GM23338 (cell line): ENCODE results near the gene GNAS. TPM values are rescaled to one million over a fixed set of nuclear protein-coding genes. Genes with fewer than 3 reads are reported as not detected.
A peak's percentile ranks its signal among the peaks of the same experiment; 100 is the strongest.

ENCODE experiments used
- ATAC-seq: fragments of 200-7000 bp; cut with Tn5 transposase; 3 replicates; pipeline ENCODE4 v1.9.1; 2020
- DNase-seq: peaks from one replicate; pipeline ENCODE4 v3.0.0-alpha.2; 2015; ENCODE audit warnings: low spot score
- H2AFZ ChIP-seq: fragments of 200-600 bp; sonication (generic); 2 replicates; pipeline ENCODE4 v1.8.0; 2016; ENCODE audit warnings: antibody characterized with exemption, mild to moderate bottlenecking, moderate library complexity
- H3F3A ChIP-seq: fragments of 200-600 bp; sonication (generic); replicated peaks from 2 replicates; pipeline ENCODE4 v1.8.0; 2017; ENCODE audit warnings: antibody characterized with exemption, mixed run types, low read depth
- H3K27ac ChIP-seq: fragments of 200-600 bp; sonication (generic); 2 replicates; pipeline ENCODE4 v1.6.1; 2016; ENCODE audit warnings: low read depth
- H3K27me3 ChIP-seq: fragments of 200-600 bp; sonication (generic); 2 replicates; pipeline ENCODE4 v1.8.0; 2016; ENCODE audit warnings: mild to moderate bottlenecking, mixed run types, moderate library complexity; ENCODE audit not compliant: insufficient read depth
- H3K36me3 ChIP-seq: fragments of 200-600 bp; sonication (generic); 2 replicates; pipeline ENCODE4 v1.8.0; 2016; ENCODE audit warnings: mild to moderate bottlenecking; ENCODE audit not compliant: insufficient read depth
- H3K4me1 ChIP-seq: fragments of 200-600 bp; sonication (generic); 2 replicates; pipeline ENCODE4 v1.8.0; 2016; ENCODE audit warnings: mild to moderate bottlenecking, moderate library complexity; ENCODE audit not compliant: insufficient read depth
- H3K4me2 ChIP-seq: fragments of 200-600 bp; sonication (generic); 2 replicates; pipeline ENCODE4 v1.7.1; 2017; ENCODE audit warnings: mixed run types
- H3K4me3 ChIP-seq: fragments of 200-600 bp; sonication (generic); 2 replicates; pipeline ENCODE4 v1.6.1; 2016; ENCODE audit warnings: mixed run types
- H3K79me2 ChIP-seq: fragments of 200-600 bp; sonication (generic); replicated peaks from 2 replicates; pipeline ENCODE4 v1.8.0; 2017; ENCODE audit warnings: mild to moderate bottlenecking; ENCODE audit not compliant: insufficient read depth
- H3K9me2 ChIP-seq: fragments of 200-600 bp; sonication (generic); 2 replicates; pipeline ENCODE4 v1.8.0; 2017; ENCODE audit not compliant: insufficient read depth
- H4K20me1 ChIP-seq: fragments of 200-600 bp; sonication (generic); replicated peaks from 2 replicates; pipeline ENCODE4 v1.8.0; 2017; ENCODE audit warnings: mild to moderate bottlenecking; ENCODE audit not compliant: insufficient read depth
- H3K27ac Mint-ChIP-seq: 2 replicates; pipeline ENCODE4 v1.8.0; 2020; ENCODE audit warnings: inconsistent platforms, mild to moderate bottlenecking, moderate library complexity, mixed read lengths
- H3K27me3 Mint-ChIP-seq: 3 replicates; pipeline ENCODE4 v1.8.0; 2022; ENCODE audit warnings: low read depth, mild to moderate bottlenecking, moderate library complexity, mixed read lengths, inconsistent platforms; ENCODE audit not compliant: insufficient read depth, poor library complexity
- H3K36me3 Mint-ChIP-seq: 3 replicates; pipeline ENCODE4 v1.8.0; 2021; ENCODE audit warnings: low read depth, mild to moderate bottlenecking, inconsistent platforms, moderate library complexity, mixed read lengths
- H3K4me1 Mint-ChIP-seq: 3 replicates; pipeline ENCODE4 v1.8.0; 2020; ENCODE audit warnings: mild to moderate bottlenecking, inconsistent platforms, mixed read lengths
- H3K4me3 Mint-ChIP-seq: 3 replicates; pipeline ENCODE4 v1.8.0; 2021; ENCODE audit warnings: moderate library complexity, mild to moderate bottlenecking, inconsistent platforms, mixed read lengths
- H3K9me3 Mint-ChIP-seq: 3 replicates; pipeline ENCODE4 v1.8.0; 2020; ENCODE audit warnings: moderate library complexity, mild to moderate bottlenecking, inconsistent platforms, mixed read lengths
- JUNB ChIP-seq: IDR thresholded peaks from one replicate; pipeline ENCODE4 v1.6.1; 2016; ENCODE audit warnings: antibody characterized with exemption; ENCODE audit not compliant: unreplicated experiment
- STAT1 ChIP-seq: IDR thresholded peaks from one replicate; pipeline ENCODE4 v1.6.1; 2016; ENCODE audit warnings: antibody characterized with exemption; ENCODE audit not compliant: unreplicated experiment
- polyA plus RNA-seq: library from polyadenylated mRNA; unstranded; fragments of >200 nt; fragmentation: Nextera tagmentation; extraction: Ambion mirVana; gene quantifications from 2 replicates; pipeline ENCODE4 v1.2.1, GENCODE V29; 2016
- total RNA-seq: library from RNA; depleted of rRNA; stranded (reverse); fragments of >200 nt; shearing (Covaris generic); gene quantifications from 2 replicates; pipeline ENCODE4 v1.2.3, GENCODE V29; 2014
- TF ChIP-seq, protein P1 (sequence below): IDR thresholded peaks from 2 replicates; pipeline ENCODE4 v1.6.1; 2016; ENCODE audit warnings: antibody characterized with exemption
- TF ChIP-seq, protein P2 (sequence below), 2 experiments: fragments of 200-600 bp in 1 of 2; sonication (generic) in 1 of 2; conservative IDR thresholded peaks; 2 replicates each; pipeline versions ENCODE4 v1.5.1 to v1.6.1; 2016 to 2017; ENCODE audit warnings: antibody characterized with exemption in 2 of 2, low read depth in 2 of 2, mild to moderate bottlenecking in 2 of 2, moderate library complexity in 1 of 2
- TF ChIP-seq, protein P3 (sequence below): fragments of 250-450 bp; sonication (Bioruptor Pico); IDR thresholded peaks from 2 replicates; pipeline ENCODE4 v1.5.0; 2020; ENCODE audit warnings: mild to moderate bottlenecking, moderate library complexity

Gene GNAS
- total and polyA plus RNA-seq, 2 experiments from 2014 or later, result 917 to 1,042 TPM

DNA sequence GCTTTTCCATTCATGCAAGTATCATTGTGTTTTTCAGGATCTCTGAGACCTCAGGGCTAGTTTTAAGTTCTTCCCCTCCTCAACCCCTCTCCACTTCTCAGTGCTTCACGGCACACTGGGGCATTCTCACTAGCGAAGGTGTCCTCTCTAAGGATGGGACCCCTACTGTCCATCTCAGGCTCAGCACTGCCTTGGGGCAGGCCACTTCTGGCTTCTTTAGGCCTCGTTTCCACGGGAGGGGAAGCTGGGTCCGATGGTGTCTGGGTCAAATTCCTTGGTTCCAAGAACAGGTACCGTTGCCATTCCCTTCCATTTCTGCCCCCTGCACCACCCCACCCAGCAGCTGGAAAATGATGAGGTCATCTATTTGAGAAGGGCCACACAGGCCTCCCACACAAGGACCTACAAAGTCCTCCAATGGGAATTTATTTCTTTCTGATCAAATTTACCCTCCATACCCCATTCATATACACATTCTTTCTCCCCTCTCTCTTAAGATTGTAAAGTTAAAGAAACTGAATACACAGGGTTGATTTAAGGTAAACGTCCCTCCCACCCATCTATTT is 17.2 kb downstream of the GNAS start:
- Mint-ChIP-seq H3K4me3 (no peak overlapping the region), H3K4me1 (peaks cover 18% of the 10 kb centered on the region), H3K27me3 (peaks cover 5% of the 10 kb centered on the region), H3K9me3 (no peaks in the 10 kb centered on the region), H3K27ac (no peak overlapping the region), H3K36me3 (peaks cover 33% of the 10 kb centered on the region)
- H3K79me2 ChIP-seq, result no peaks in the 10 kb centered on the region; the same call in 1 of the 2 replicates
- peaks cover 15% of the 10 kb centered on the region for H3K4me1 ChIP-seq
- H3K27me3 ChIP-seq, result no peaks in the 10 kb centered on the region
- H3K4me2 ChIP-seq, result no peak overlapping the region
- no peaks in the 10 kb centered on the region for H3K36me3 ChIP-seq
- H2AFZ ChIP-seq, result no peak overlapping the region
- TF ChIP-seq, protein P1, sequence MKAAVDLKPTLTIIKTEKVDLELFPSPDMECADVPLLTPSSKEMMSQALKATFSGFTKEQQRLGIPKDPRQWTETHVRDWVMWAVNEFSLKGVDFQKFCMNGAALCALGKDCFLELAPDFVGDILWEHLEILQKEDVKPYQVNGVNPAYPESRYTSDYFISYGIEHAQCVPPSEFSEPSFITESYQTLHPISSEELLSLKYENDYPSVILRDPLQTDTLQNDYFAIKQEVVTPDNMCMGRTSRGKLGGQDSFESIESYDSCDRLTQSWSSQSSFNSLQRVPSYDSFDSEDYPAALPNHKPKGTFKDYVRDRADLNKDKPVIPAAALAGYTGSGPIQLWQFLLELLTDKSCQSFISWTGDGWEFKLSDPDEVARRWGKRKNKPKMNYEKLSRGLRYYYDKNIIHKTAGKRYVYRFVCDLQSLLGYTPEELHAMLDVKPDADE, result no peak
- no peak for TF ChIP-seq JUNB
- TF ChIP-seq, protein P2, sequence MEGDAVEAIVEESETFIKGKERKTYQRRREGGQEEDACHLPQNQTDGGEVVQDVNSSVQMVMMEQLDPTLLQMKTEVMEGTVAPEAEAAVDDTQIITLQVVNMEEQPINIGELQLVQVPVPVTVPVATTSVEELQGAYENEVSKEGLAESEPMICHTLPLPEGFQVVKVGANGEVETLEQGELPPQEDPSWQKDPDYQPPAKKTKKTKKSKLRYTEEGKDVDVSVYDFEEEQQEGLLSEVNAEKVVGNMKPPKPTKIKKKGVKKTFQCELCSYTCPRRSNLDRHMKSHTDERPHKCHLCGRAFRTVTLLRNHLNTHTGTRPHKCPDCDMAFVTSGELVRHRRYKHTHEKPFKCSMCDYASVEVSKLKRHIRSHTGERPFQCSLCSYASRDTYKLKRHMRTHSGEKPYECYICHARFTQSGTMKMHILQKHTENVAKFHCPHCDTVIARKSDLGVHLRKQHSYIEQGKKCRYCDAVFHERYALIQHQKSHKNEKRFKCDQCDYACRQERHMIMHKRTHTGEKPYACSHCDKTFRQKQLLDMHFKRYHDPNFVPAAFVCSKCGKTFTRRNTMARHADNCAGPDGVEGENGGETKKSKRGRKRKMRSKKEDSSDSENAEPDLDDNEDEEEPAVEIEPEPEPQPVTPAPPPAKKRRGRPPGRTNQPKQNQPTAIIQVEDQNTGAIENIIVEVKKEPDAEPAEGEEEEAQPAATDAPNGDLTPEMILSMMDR (conservative IDR thresholded peaks at IDR 0.05; ENCODE audit: low read depth in 2 of 2), result peak in 1 of 2 experiments; percentile 27; a peak in 2 of 4 replicates
- H4K20me1 ChIP-seq, result no peaks in the 10 kb centered on the region; the same call in 1 of the 2 replicates
- H3K4me3 ChIP-seq, result no peak overlapping the region
- DNase-seq, result peak; percentile 51
- H3F3A ChIP-seq, result no peaks in the 10 kb centered on the region; the same call in 1 of the 2 replicates
- peak; percentile 73 for ATAC-seq
- no peak overlapping the region for H3K27ac ChIP-seq
- H3K9me2 ChIP-seq, result no peaks in the 10 kb centered on the region

DNA sequence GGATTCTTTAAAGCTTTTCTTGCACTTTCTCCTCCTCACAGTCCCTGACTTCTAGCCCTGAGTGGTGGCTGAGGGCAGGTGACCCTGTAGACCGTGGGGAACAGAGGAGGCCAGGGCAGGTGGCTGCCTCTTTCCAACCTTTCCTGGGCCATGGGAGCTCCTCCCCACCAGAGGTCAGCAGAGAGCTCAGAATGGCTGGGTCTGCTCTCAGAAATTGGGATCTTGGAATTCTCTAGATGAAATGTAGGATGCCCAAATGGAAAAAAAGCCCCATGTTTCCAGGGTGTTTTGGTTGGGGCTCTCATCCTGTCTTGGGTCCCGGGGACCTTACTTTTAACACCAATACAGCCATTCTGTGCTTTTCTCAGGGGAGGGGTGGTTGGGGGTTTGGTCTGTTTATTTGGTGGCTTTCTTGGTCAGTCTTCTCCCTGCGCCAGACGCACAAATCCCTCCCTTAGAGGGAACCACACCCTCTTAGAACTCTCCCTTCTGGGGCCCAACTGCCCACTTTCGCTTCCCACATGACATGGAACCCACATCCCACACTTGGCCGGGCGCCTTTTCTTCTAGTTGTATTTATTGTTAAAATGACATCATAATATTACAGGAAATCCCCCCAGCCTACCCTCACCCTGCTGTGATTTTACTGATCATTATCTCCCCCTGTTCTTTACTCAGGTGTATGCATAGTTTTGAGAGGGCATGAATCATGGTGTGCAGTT is 17.9 kb downstream of the GNAS start:
- H2AFZ ChIP-seq, result no peak overlapping the region
- H3K4me3 ChIP-seq, result no peak overlapping the region
- peak; percentile 92 for ATAC-seq
- Mint-ChIP-seq H3K27me3 (peaks cover 5% of the 10 kb centered on the region), H3K4me1 (peaks cover 24% of the 10 kb centered on the region), H3K9me3 (no peaks in the 10 kb centered on the region), H3K27ac (no peak overlapping the region), H3K4me3 (no peak overlapping the region), H3K36me3 (peaks cover 35% of the 10 kb centered on the region)
- H4K20me1 ChIP-seq, result no peaks in the 10 kb centered on the region; the same call in 1 of the 2 replicates
- no peaks in the 10 kb centered on the region for H3K36me3 ChIP-seq
- H3K4me1 ChIP-seq, result peaks cover 22% of the 10 kb centered on the region
- TF ChIP-seq, protein P2 (conservative IDR thresholded peaks at IDR 0.05; ENCODE audit: low read depth in 2 of 2), result peak; percentile 85 to 86
- TF ChIP-seq, protein P3, sequence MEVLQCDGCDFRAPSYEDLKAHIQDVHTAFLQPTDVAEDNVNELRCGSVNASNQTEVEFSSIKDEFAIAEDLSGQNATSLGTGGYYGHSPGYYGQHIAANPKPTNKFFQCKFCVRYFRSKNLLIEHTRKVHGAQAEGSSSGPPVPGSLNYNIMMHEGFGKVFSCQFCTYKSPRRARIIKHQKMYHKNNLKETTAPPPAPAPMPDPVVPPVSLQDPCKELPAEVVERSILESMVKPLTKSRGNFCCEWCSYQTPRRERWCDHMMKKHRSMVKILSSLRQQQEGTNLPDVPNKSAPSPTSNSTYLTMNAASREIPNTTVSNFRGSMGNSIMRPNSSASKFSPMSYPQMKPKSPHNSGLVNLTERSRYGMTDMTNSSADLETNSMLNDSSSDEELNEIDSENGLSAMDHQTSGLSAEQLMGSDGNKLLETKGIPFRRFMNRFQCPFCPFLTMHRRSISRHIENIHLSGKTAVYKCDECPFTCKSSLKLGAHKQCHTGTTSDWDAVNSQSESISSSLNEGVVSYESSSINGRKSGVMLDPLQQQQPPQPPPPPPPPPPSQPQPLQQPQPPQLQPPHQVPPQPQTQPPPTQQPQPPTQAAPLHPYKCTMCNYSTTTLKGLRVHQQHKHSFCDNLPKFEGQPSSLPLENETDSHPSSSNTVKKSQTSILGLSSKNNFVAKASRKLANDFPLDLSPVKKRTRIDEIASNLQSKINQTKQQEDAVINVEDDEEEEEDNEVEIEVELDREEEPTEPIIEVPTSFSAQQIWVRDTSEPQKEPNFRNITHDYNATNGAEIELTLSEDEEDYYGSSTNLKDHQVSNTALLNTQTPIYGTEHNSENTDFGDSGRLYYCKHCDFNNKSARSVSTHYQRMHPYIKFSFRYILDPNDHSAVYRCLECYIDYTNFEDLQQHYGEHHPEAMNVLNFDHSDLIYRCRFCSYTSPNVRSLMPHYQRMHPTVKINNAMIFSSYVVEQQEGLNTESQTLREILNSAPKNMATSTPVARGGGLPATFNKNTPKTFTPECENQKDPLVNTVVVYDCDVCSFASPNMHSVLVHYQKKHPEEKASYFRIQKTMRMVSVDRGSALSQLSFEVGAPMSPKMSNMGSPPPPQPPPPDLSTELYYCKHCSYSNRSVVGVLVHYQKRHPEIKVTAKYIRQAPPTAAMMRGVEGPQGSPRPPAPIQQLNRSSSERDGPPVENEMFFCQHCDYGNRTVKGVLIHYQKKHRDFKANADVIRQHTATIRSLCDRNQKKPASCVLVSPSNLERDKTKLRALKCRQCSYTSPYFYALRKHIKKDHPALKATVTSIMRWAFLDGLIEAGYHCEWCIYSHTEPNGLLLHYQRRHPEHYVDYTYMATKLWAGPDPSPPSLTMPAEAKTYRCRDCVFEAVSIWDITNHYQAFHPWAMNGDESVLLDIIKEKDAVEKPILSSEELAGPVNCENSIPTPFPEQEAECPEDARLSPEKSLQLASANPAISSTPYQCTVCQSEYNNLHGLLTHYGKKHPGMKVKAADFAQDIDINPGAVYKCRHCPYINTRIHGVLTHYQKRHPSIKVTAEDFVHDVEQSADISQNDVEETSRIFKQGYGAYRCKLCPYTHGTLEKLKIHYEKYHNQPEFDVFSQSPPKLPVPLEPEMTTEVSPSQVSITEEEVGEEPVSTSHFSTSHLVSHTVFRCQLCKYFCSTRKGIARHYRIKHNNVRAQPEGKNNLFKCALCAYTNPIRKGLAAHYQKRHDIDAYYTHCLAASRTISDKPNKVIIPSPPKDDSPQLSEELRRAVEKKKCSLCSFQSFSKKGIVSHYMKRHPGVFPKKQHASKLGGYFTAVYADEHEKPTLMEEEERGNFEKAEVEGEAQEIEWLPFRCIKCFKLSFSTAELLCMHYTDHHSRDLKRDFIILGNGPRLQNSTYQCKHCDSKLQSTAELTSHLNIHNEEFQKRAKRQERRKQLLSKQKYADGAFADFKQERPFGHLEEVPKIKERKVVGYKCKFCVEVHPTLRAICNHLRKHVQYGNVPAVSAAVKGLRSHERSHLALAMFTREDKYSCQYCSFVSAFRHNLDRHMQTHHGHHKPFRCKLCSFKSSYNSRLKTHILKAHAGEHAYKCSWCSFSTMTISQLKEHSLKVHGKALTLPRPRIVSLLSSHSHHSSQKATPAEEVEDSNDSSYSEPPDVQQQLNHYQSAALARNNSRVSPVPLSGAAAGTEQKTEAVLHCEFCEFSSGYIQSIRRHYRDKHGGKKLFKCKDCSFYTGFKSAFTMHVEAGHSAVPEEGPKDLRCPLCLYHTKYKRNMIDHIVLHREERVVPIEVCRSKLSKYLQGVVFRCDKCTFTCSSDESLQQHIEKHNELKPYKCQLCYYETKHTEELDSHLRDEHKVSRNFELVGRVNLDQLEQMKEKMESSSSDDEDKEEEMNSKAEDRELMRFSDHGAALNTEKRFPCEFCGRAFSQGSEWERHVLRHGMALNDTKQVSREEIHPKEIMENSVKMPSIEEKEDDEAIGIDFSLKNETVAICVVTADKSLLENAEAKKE (CRISPR knock-in tag), result no peak
- no peak for TF ChIP-seq STAT1
- no peak overlapping the region for H3K4me2 ChIP-seq
- peak; percentile 90 for DNase-seq
- H3K9me2 ChIP-seq, result no peaks in the 10 kb centered on the region
- H3K79me2 ChIP-seq, result no peaks in the 10 kb centered on the region; the same call in 1 of the 2 replicates
- no peaks in the 10 kb centered on the region for H3K27me3 ChIP-seq
- H3F3A ChIP-seq, result no peaks in the 10 kb centered on the region; the same call in 1 of the 2 replicates
- H3K27ac ChIP-seq, result no peak overlapping the region
